Left lung (tissue), 10 donors: ENCODE results near the gene SLC35F5. TPM values are rescaled to one million over a fixed set of nuclear protein-coding genes. Genes with fewer than 3 reads are reported as not detected.

Experiments
- ATAC-seq: fragments of 200-7000 bp; cut with Tn5 transposase; one replicate; pipeline ENCODE4 v1.9.1; 2020; ENCODE audit warnings: moderate library complexity
- DNase-seq, 4 donors: peaks; one replicate each; pipeline ENCODE4 v3.0.0-alpha.2; 2013 to 2020
- H3K27ac ChIP-seq, 2 donors: fragments of 200-600 bp; sonication (generic) in 1 of 2; one replicate each; pipeline versions ENCODE4 v1.5.0 to v1.8.0; 2020 to 2021
- H3K27me3 ChIP-seq, 2 donors: fragments of 200-600 bp; sonication (generic) in 1 of 2; one replicate each; pipeline versions ENCODE4 v1.5.0 to v1.8.0; 2020 to 2021
- H3K36me3 ChIP-seq, 2 donors: fragments of 200-600 bp; sonication (generic) in 1 of 2; one replicate each; pipeline versions ENCODE4 v1.5.0 to v1.8.0; 2020 to 2021
- H3K4me1 ChIP-seq, 2 donors: fragments of 200-600 bp; one replicate each; pipeline ENCODE4 v1.8.0; 2021
- H3K4me3 ChIP-seq, 2 donors: fragments of 200-600 bp; sonication (generic) in 1 of 2; one replicate each; pipeline versions ENCODE4 v1.5.0 to v1.8.0; 2020 to 2021; ENCODE audit warnings: mild to moderate bottlenecking in 1 of 2
- H3K9me3 ChIP-seq, 2 donors: fragments of 200-600 bp; sonication (generic) in 1 of 2; one replicate each; pipeline versions ENCODE4 v1.5.0 to v1.8.0; 2020 to 2021
- CTCF ChIP-seq, 2 donors: fragments of 200-600 bp; sonication (generic) in 1 of 2; IDR thresholded peaks; one replicate each; pipeline versions ENCODE4 v1.5.0 to v1.8.0; 2021; ENCODE audit warnings: antibody characterized with exemption in 2 of 2
- intact Hi-C, 2 donors: fragments of 100-400 bp; cut with DNase I; formaldehyde crosslinking; loops; one replicate each; pipeline versions ENCODE4 v1.11.2 to v1.14.2; 2022
- polyA plus RNA-seq, 6 donors: library from polyadenylated mRNA; unstranded; fragments of 120-200 nt; gene quantifications; one replicate each; pipeline ENCODE4 v1.2.1, GENCODE V29; 2013; ENCODE audit not compliant: insufficient read length in 6 of 6
- total RNA-seq, 2 donors: library from RNA; stranded (reverse); fragmentation: NEBNext Ultra II Directional; extraction: Animal tissue kit (Norgen Biotek cat#: 25700); gene quantifications; one replicate each; pipeline ENCODE4 v1.2.1, GENCODE V29; 2021
- donor health status: DM: no; HTN: yes; CAD: no.
- donor health status: DM: no; HTN: no; CAD: no.

Gene SLC35F5
- total and polyA plus RNA-seq, 8 donors = 75.7 to 111 (median 100) TPM

- no peak for ATAC-seq
- Histone ChIP-seq H3K36me3 (no peaks in the 10 kb centered on the region), H3K27ac (no peak overlapping the region), H3K27me3 (no peaks in the 10 kb centered on the region), H3K4me3 (no peak overlapping the region), H3K4me1 (peaks cover 4% of the 10 kb centered on the region in 2 donors), H3K9me3 (no peaks in the 10 kb centered on the region)
- TF ChIP-seq CTCF (IDR thresholded peaks at IDR 0.05) = no peak
- no peak for DNase-seq
- intact Hi-C loops = no loop called here
Measured at GRCh38 chr2:113796592-113797175, 40.2 kb upstream of the SLC35F5 start.

DNA sequence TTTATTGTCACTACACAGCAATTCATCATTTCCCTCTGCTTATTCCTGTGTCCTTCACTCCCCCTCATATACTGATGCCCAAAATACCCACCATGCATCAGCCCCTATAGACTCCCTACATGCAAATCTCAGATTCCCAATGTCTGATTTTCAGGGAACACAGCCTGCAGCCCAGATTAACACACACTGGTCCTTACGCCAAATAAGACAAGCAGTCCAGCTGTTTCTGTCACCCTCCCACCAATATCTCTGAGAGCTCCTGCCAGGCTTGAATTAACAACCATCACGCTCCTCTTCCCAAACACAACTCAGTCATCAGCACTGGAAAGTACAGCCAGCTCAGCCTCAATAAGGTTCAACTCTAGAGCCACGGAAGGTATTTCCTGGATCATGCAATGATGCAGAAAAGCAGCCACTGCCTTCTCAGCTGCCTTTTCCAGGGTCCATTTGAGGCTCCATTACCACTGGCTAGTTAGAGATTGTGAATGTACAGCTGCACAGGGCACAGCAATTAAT is 39.0 kb upstream of the SLC35F5 start:
- Histone ChIP-seq H3K4me1 (peaks cover 4 to 8% of the 10 kb centered on the region in 2 donors), H3K27me3 (no peaks in the 10 kb centered on the region), H3K4me3 (no peak overlapping the region), H3K36me3 (no peaks in the 10 kb centered on the region), H3K9me3 (no peaks in the 10 kb centered on the region), H3K27ac (no peak overlapping the region)
- intact Hi-C loops = no loop called here
- TF ChIP-seq CTCF (IDR thresholded peaks at IDR 0.05) = no peak
- DNase-seq (peak in 1 of 4 donors; percentile 13), ATAC-seq (no peak)

- Histone ChIP-seq H3K36me3 (no peaks in the 10 kb centered on the region), H3K4me1 (peaks cover 4 to 8% of the 10 kb centered on the region in 2 donors), H3K27ac (peak overlapping the region in 1 of 2 donors; percentile 15), H3K27me3 (no peaks in the 10 kb centered on the region), H3K9me3 (no peaks in the 10 kb centered on the region), H3K4me3 (no peak overlapping the region)
- ATAC-seq = peak; percentile 86
- intact Hi-C loops = no loop called here
- DNase-seq = peak in 1 of 4 donors; percentile 12
- no peak for TF ChIP-seq CTCF (IDR thresholded peaks at IDR 0.05)
Measured at GRCh38 chr2:113791697-113792590, 35.5 kb upstream of the SLC35F5 start.

GRCh38 chr2:113784823-113785744 is 28.6 kb upstream of the SLC35F5 start:
- Histone ChIP-seq H3K4me3 (no peak overlapping the region), H3K4me1 (no peaks in the 10 kb centered on the region), H3K9me3 (no peaks in the 10 kb centered on the region), H3K36me3 (no peaks in the 10 kb centered on the region), H3K27ac (no peak overlapping the region), H3K27me3 (no peaks in the 10 kb centered on the region)
- no peak for TF ChIP-seq CTCF (IDR thresholded peaks at IDR 0.05)
- DNase-seq (no peak), ATAC-seq (no peak)
- intact Hi-C loops = no loop called here
